ENCODE results near the gene EPS8.
A peak's percentile ranks its signal among the peaks of the same experiment; 100 is the strongest.

Gene EPS8

GRCh38 chr12:15603474-15604085 is 185.6 kb downstream of the EPS8 start:
- TF ChIP-seq CTCF (IDR thresholded peaks at IDR 0.05; ENCODE audit: low read depth, low read length) = no peak
- H3K4me3 ChIP-seq (replicated peaks in 1 of 2; ENCODE audit: low read depth in 2 of 2, low read length in 2 of 2) = no peak overlapping the region
- DNase-seq (ENCODE audit: low read depth in 2 of 2) = peak in 1 of 2 donors; percentile 40

GRCh38 chr12:15602051-15602672 is 187.0 kb downstream of the EPS8 start:
- H3K4me3 ChIP-seq (replicated peaks in 1 of 2; ENCODE audit: low read depth in 2 of 2, low read length in 2 of 2) = no peak overlapping the region
- peak in 1 of 2 donors; percentile 41 for DNase-seq (ENCODE audit: low read depth in 2 of 2)
- no peak for TF ChIP-seq CTCF (IDR thresholded peaks at IDR 0.05; ENCODE audit: low read depth, low read length)

- peak; percentile 72 to 96 for DNase-seq (ENCODE audit: low read depth in 2 of 2)
Observed at GRCh38 chr12:15601210-15601800, 187.9 kb downstream of the EPS8 start.

GRCh38 chr12:15600223-15600935 is 188.8 kb downstream of the EPS8 start:
- H3K4me3 ChIP-seq (replicated peaks in 1 of 2; ENCODE audit: low read depth in 2 of 2, low read length in 2 of 2) = no peak overlapping the region
- TF ChIP-seq CTCF (IDR thresholded peaks at IDR 0.05; ENCODE audit: low read depth, low read length) = no peak
- DNase-seq (ENCODE audit: low read depth in 2 of 2) = peak in 1 of 2 donors; percentile 47

More at GRCh38 chr12:15601210-15601800, 187.9 kb downstream of the EPS8 start:
- H3K4me3 ChIP-seq (replicated peaks in 1 of 2; ENCODE audit: low read depth in 2 of 2, low read length in 2 of 2) = no peak overlapping the region
- no peak for TF ChIP-seq CTCF (IDR thresholded peaks at IDR 0.05; ENCODE audit: low read depth, low read length)

GRCh38 chr12:15599266-15600037 is 189.7 kb downstream of the EPS8 start:
- DNase-seq (ENCODE audit: low read depth in 2 of 2) = peak; percentile 92 to 97
- no peak overlapping the region for H3K4me3 ChIP-seq (replicated peaks in 1 of 2; ENCODE audit: low read depth in 2 of 2, low read length in 2 of 2)
- no peak for TF ChIP-seq CTCF (IDR thresholded peaks at IDR 0.05; ENCODE audit: low read depth, low read length)

- no peak for TF ChIP-seq CTCF (IDR thresholded peaks at IDR 0.05; ENCODE audit: low read depth, low read length)
- no peak for DNase-seq (ENCODE audit: low read depth in 2 of 2)
- H3K4me3 ChIP-seq (replicated peaks in 1 of 2; ENCODE audit: low read depth in 2 of 2, low read length in 2 of 2) = no peak overlapping the region
Observed at GRCh38 chr12:15597125-15597830, 191.9 kb downstream of the EPS8 start.

All from cardiac fibroblast (primary cell).